Caco-2 (cell line): ENCODE measurements around the gene HOXB4. TPM values are rescaled to one million over a fixed set of nuclear protein-coding genes. Genes with fewer than 3 reads are reported as not detected.
A peak's percentile ranks its signal among the peaks of the same experiment; 100 is the strongest.

Experiments used
- BruUV-seq: library from RNA; stranded (reverse); fragments of 400-500 nt; replicated peaks from 2 replicates; lab custom pipeline; 2021; lab: Mats Ljungman, UMichigan
- CTCF ChIA-PET: fragments of 300-600 bp; sonication (Branson Sonifier 250); formaldehyde crosslinking; loops from one replicate; lab custom pipeline; 2022; ENCODE audit warnings: antibody characterized with exemption; lab: Charles Lee
- POLR2A ChIA-PET: fragments of 300-600 bp; sonication (Branson Sonifier 250); formaldehyde crosslinking; loops from one replicate; lab custom pipeline; 2022; ENCODE audit warnings: antibody characterized with exemption; lab: Charles Lee
- DNase-seq, 2 experiments: peaks; one replicate each; pipeline versions ENCODE4 v3.0.0 to v3.0.0-alpha.2; 2020 to 2022
- H3K27me3 ChIP-seq: replicated peaks from 2 replicates; pipeline ENCODE4 v1.6.0; 2011; ENCODE audit warnings: low read length; ENCODE audit not compliant: control insufficient read depth, insufficient read depth
- H3K36me3 ChIP-seq: 2 replicates; pipeline ENCODE4 v1.5.1; 2011; ENCODE audit warnings: low read length; ENCODE audit not compliant: control insufficient read depth, insufficient read depth
- H3K4me1 ChIP-seq: fragments of 250-450 bp; sonication (Bioruptor Pico); 2 replicates; pipeline ENCODE4 v1.5.1; 2020; ENCODE audit warnings: mild to moderate bottlenecking
- H3K4me3 ChIP-seq: 2 replicates; pipeline ENCODE4 v1.5.1; 2011; ENCODE audit warnings: low read depth, mild to moderate bottlenecking, control low read depth, low read length
- H3K9me3 ChIP-seq: fragments of 250-450 bp; sonication (Bioruptor Pico); 2 replicates; pipeline ENCODE4 v1.5.1; 2020; ENCODE audit warnings: mild to moderate bottlenecking, moderate library complexity
- H3K27ac Mint-ChIP-seq: one replicate; pipeline ENCODE4 v1.8.0; 2022; ENCODE audit warnings: mixed read lengths; ENCODE audit not compliant: unreplicated experiment
- H3K27me3 Mint-ChIP-seq: one replicate; pipeline ENCODE4 v1.8.0; 2022; ENCODE audit warnings: mixed read lengths; ENCODE audit not compliant: insufficient read depth, unreplicated experiment
- H3K36me3 Mint-ChIP-seq: one replicate; pipeline ENCODE4 v1.8.0; 2022; ENCODE audit warnings: mild to moderate bottlenecking, mixed read lengths; ENCODE audit not compliant: insufficient read depth, unreplicated experiment
- H3K4me1 Mint-ChIP-seq: one replicate; pipeline ENCODE4 v1.8.0; 2022; ENCODE audit warnings: low read depth, mixed read lengths; ENCODE audit not compliant: unreplicated experiment
- H3K4me3 Mint-ChIP-seq: one replicate; pipeline ENCODE4 v1.8.0; 2022; ENCODE audit warnings: mild to moderate bottlenecking, moderate library complexity, mixed read lengths; ENCODE audit not compliant: unreplicated experiment
- H3K9me3 Mint-ChIP-seq: one replicate; pipeline ENCODE4 v1.8.0; 2022; ENCODE audit warnings: mixed read lengths; ENCODE audit not compliant: unreplicated experiment
- CTCF ChIP-seq, 2 experiments: fragments of 200-600 bp in 1 of 2; IDR thresholded peaks; 1 replicate in 1 of 2; 2 replicates in 1 of 2; pipeline versions ENCODE4 v1.5.1 to v1.8.0; 2011 to 2022; ENCODE audit warnings: antibody characterized with exemption in 1 of 2, control low read depth in 1 of 2, inconsistent platforms in 1 of 2, low read depth in 1 of 2, low read length in 1 of 2, mild to moderate bottlenecking in 1 of 2, moderate library complexity in 1 of 2; ENCODE audit not compliant: insufficient read depth in 1 of 2, severe bottlenecking in 1 of 2, unreplicated experiment in 1 of 2
- intact Hi-C: fragments of 100-400 bp; cut with micrococcal nuclease; formaldehyde crosslinking; loops from one replicate; pipeline ENCODE4 v1.10.0; 2022; ENCODE audit not compliant: unreplicated experiment
- total RNA-seq: library from RNA; stranded (reverse); gene quantifications from 2 replicates; pipeline ENCODE4 v1.2.3, GENCODE V29; 2022

HOXB4 gene
- total RNA-seq, 1 experiment from 2014 or later: 3.4 TPM

GRCh38 chr17:48583708-48584222 lies 5.6 kb upstream of the HOXB4 start:
- no TSS peak for BruUV-seq
- H3K36me3 ChIP-seq: no peaks in the 10 kb centered on the region
- H3K4me3 ChIP-seq: no peak overlapping the region
- Mint-ChIP-seq H3K27me3 (peaks cover 45% of the 10 kb centered on the region), H3K4me1 (peaks cover 45% of the 10 kb centered on the region), H3K27ac (no peak overlapping the region), H3K36me3 (peaks cover 3% of the 10 kb centered on the region), H3K9me3 (no peaks in the 10 kb centered on the region), H3K4me3 (no peak overlapping the region)
- H3K27me3 ChIP-seq: peaks cover 14% of the 10 kb centered on the region
- peaks cover 34% of the 10 kb centered on the region for H3K4me1 ChIP-seq
- TF ChIP-seq CTCF (IDR thresholded peaks at IDR 0.05; ENCODE audit: insufficient read depth in 1 of 2, low read depth in 1 of 2, low read length in 1 of 2, severe bottlenecking in 1 of 2, unreplicated experiment in 1 of 2): no peak
- ChIA-PET POLR2A (no interaction called here), CTCF (interaction anchor here (1.0 kb wide), 3 partner anchors 86 to 109 kb away, joined by 3 to 6 read pairs (median 3); no protein-coding TSS in a partner anchor)
- H3K9me3 ChIP-seq: no peaks in the 10 kb centered on the region
- intact Hi-C loops: no loop called here
- no peak for DNase-seq

- Histone ChIP-seq H3K9me3 (no peaks in the 10 kb centered on the region), H3K4me3 (no peak overlapping the region), H3K36me3 (no peaks in the 10 kb centered on the region), H3K4me1 (peaks cover 36% of the 10 kb centered on the region), H3K27me3 (peaks cover 8% of the 10 kb centered on the region)
- intact Hi-C loops: no loop called here
- no peak overlapping the region for H3K4me3 Mint-ChIP-seq
- H3K4me1 Mint-ChIP-seq: peaks cover 46% of the 10 kb centered on the region
- TF ChIP-seq CTCF (IDR thresholded peaks at IDR 0.05; ENCODE audit: insufficient read depth in 1 of 2, low read depth in 1 of 2, low read length in 1 of 2, severe bottlenecking in 1 of 2, unreplicated experiment in 1 of 2): no peak
- no peaks in the 10 kb centered on the region for H3K9me3 Mint-ChIP-seq
- CTCF ChIA-PET: interaction anchor here (1.0 kb wide), 1 partner anchor 85 kb away, joined by 3 read pairs; no protein-coding TSS in a partner anchor
- H3K36me3 Mint-ChIP-seq: peaks cover 4% of the 10 kb centered on the region
- DNase-seq: no peak
- POLR2A ChIA-PET: no interaction called here
- H3K27ac Mint-ChIP-seq: no peak overlapping the region
- peaks cover 39% of the 10 kb centered on the region for H3K27me3 Mint-ChIP-seq
- no TSS peak for BruUV-seq
These were observed 4.6 kb upstream of the HOXB4 start for GRCh38 chr17:48582750-48583069.

GRCh38 chr17:48579760-48580554 lies 1.8 kb upstream of the HOXB4 start:
- Histone ChIP-seq H3K4me3 (peak overlapping the region; percentile 15; the same call in 1 of the 2 replicates), H3K36me3 (no peaks in the 10 kb centered on the region), H3K27me3 (peaks cover 2% of the 10 kb centered on the region), H3K4me1 (peaks cover 35% of the 10 kb centered on the region), H3K9me3 (no peaks in the 10 kb centered on the region)
- BruUV-seq: no TSS peak
- H3K4me1 Mint-ChIP-seq: peaks cover 35% of the 10 kb centered on the region
- CTCF ChIA-PET: interaction anchor here (0.6 to 1.6 kb wide), 8 partner anchors 9 to 555 kb away, joined by 3 to 7 read pairs (median 4); no protein-coding TSS in a partner anchor
- peak in 1 of 2 experiments; percentile 58 for DNase-seq
- peaks cover 4% of the 10 kb centered on the region for H3K36me3 Mint-ChIP-seq
- no peaks in the 10 kb centered on the region for H3K9me3 Mint-ChIP-seq
- intact Hi-C loops: no loop called here
- peak overlapping the region; percentile 88 for H3K4me3 Mint-ChIP-seq
- peaks cover 20% of the 10 kb centered on the region for H3K27me3 Mint-ChIP-seq
- no peak overlapping the region for H3K27ac Mint-ChIP-seq
- no peak for TF ChIP-seq CTCF (IDR thresholded peaks at IDR 0.05; ENCODE audit: insufficient read depth in 1 of 2, low read depth in 1 of 2, low read length in 1 of 2, severe bottlenecking in 1 of 2, unreplicated experiment in 1 of 2)
- POLR2A ChIA-PET: interaction anchor here (0.7 kb wide), 2 partner anchors 8 to 348 kb away, joined by 4 to 9 read pairs; no protein-coding TSS in a partner anchor
